HepG2 (cell line): ENCODE measurements around the gene NRN1L. TPM values are rescaled to one million over a fixed set of nuclear protein-coding genes. Genes with fewer than 3 reads are reported as not detected.

Source experiments
- AGO2 ChIP-seq: fragments of 200-400 bp; formaldehyde crosslinking; optimal IDR thresholded peaks from 2 replicates; pipeline ENCODE3; 2017; ENCODE audit warnings: mild to moderate bottlenecking, low read depth, low read length, moderate library complexity
- ELF4 ChIP-seq: sonication (generic); formaldehyde crosslinking; IDR thresholded peaks from 2 replicates; pipeline ENCODE4 v1.5.0; 2020; ENCODE audit warnings: missing genetic modification reagents, mild to moderate bottlenecking, moderate library complexity, borderline replicate concordance
- GATAD1 ChIP-seq: IDR thresholded peaks from 2 replicates; pipeline ENCODE4 v1.6.1; 2016; ENCODE audit warnings: missing genetic modification reagents, missing compliant biosample characterization
- MAFG ChIP-seq: sonication (generic); formaldehyde crosslinking; IDR thresholded peaks from 2 replicates; pipeline ENCODE4 v1.5.1; 2020; ENCODE audit warnings: mild to moderate bottlenecking, missing genetic modification reagents
- PHF21A ChIP-seq: sonication (generic); formaldehyde crosslinking; IDR thresholded peaks from 2 replicates; pipeline ENCODE4 v1.5.0; 2020; ENCODE audit warnings: mild to moderate bottlenecking, missing genetic modification reagents
- POLR2AphosphoS5 ChIP-seq: IDR thresholded peaks from 2 replicates; pipeline ENCODE4 v1.6.1; 2012; ENCODE audit warnings: low read depth, low read length
- RFXANK ChIP-seq: IDR thresholded peaks from 2 replicates; pipeline ENCODE4 v1.6.1; 2016
- ZNF34 ChIP-seq: sonication (generic); formaldehyde crosslinking; IDR thresholded peaks from 2 replicates; pipeline ENCODE4 v1.4.0; 2020; ENCODE audit warnings: mild to moderate bottlenecking, missing genetic modification reagents, borderline replicate concordance
- ZNF652 ChIP-seq: IDR thresholded peaks from 2 replicates; pipeline ENCODE4 v1.6.1; 2016; ENCODE audit warnings: low read depth, borderline replicate concordance
- ZNF746 ChIP-seq: sonication (generic); formaldehyde crosslinking; IDR thresholded peaks from 2 replicates; pipeline ENCODE4 v1.8.0; 2022; ENCODE audit warnings: mild to moderate bottlenecking, missing genetic modification reagents
- ZNF788 ChIP-seq: sonication (generic); formaldehyde crosslinking; IDR thresholded peaks from 2 replicates; pipeline ENCODE4 v1.5.0; 2020; ENCODE audit warnings: mild to moderate bottlenecking, missing genetic modification reagents, borderline replicate concordance
- polyA plus RNA-seq, 8 experiments: library from polyadenylated mRNA; depleted of rRNA in 3 of 8; stranded (reverse) in 7 of 8; unstranded in 1 of 8; fragments of >200 nt; fragmentation: Illumina TruSeq in 4 of 8; extraction: Trizol in 4 of 8; gene quantifications; 2 replicates each; pipeline versions ENCODE4 v1.2.1 to v1.2.3, GENCODE V29; 2011 to 2016; ENCODE audit warnings: low read depth in 4 of 8, missing spikeins in 1 of 8, mixed read lengths in 1 of 8; ENCODE audit not compliant: insufficient read depth in 1 of 8
- total RNA-seq, 5 experiments: library from RNA; depleted of rRNA; stranded (reverse); fragments of >200 nt; fragmentation: Illumina TruSeq; extraction: Trizol; gene quantifications; 2 replicates each; pipeline ENCODE4 v1.2.3, GENCODE V29; 2016; ENCODE audit warnings: low read depth in 1 of 5
- TF ChIP-seq, protein P1 (sequence below): sonication (generic); formaldehyde crosslinking; IDR thresholded peaks from 2 replicates; pipeline ENCODE4 v1.4.0; 2020; ENCODE audit warnings: missing genetic modification reagents, borderline replicate concordance
- TF ChIP-seq, protein P2 (sequence below): sonication (generic); formaldehyde crosslinking; IDR thresholded peaks from 2 replicates; pipeline ENCODE4 v1.9.0; 2021; ENCODE audit warnings: mild to moderate bottlenecking, missing genetic modification reagents
- TF ChIP-seq, protein P3 (sequence below): sonication (generic); formaldehyde crosslinking; IDR thresholded peaks from 2 replicates; pipeline ENCODE4 v1.4.0; 2020; ENCODE audit warnings: mild to moderate bottlenecking, missing genetic modification reagents
- TF ChIP-seq, protein P4 (sequence below): sonication (generic); formaldehyde crosslinking; conservative IDR thresholded peaks from 2 replicates; pipeline ENCODE4 v1.8.0; 2022; ENCODE audit warnings: low read depth, missing genetic modification reagents

The NRN1L gene
- total and polyA plus RNA-seq, 2 of the 13 experiments (the other 11 are each of a cell fraction or from before 2014, with no cell fraction given) = 0.53 to 1.2 TPM

DNA sequence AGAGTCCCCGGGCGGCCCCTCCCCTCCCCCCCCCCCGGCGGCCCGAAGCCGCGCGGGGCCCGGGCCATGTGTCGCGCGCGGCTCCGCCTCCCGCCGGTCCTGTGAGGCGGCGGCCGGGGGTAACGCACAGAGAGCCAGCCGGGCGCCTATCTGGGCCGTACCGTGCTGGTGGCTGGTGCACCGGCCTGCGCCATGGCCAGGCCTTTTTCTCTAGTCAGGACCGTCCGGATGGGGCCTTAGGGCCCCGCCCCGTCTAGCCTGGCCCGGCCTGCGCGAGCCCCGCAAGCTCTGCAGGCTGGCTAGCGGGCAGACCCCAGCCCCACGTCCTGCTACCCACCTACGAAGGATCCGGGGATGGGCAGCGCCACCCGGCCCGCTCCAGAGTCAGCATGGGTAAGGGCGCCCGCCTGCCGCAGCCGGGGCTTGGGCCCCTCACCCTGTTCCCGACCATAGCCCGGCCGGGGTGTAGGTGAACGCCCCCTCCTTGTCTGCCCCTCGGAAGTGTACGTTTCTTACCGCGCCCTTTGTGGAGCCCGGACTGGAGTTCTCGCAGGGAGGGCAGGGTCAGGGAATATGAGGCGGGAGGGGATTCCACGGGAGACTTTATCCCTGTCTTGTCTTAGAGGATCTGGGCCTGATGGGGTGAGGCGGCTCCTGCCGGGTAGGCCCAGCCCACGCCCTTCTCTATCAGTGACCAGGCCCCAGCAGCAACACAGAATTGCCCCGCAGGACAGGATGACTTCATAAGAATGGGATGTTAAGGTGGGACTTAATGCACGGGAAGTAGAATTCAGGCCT, 37.4 kb upstream of the NRN1L start, which contains the start of gene CENPT (continued):
- TF ChIP-seq ZNF34 (CRISPR knock-in tag) = no peak
- TF ChIP-seq ELF4 (CRISPR knock-in tag) = no peak
- TF ChIP-seq, protein P1, sequence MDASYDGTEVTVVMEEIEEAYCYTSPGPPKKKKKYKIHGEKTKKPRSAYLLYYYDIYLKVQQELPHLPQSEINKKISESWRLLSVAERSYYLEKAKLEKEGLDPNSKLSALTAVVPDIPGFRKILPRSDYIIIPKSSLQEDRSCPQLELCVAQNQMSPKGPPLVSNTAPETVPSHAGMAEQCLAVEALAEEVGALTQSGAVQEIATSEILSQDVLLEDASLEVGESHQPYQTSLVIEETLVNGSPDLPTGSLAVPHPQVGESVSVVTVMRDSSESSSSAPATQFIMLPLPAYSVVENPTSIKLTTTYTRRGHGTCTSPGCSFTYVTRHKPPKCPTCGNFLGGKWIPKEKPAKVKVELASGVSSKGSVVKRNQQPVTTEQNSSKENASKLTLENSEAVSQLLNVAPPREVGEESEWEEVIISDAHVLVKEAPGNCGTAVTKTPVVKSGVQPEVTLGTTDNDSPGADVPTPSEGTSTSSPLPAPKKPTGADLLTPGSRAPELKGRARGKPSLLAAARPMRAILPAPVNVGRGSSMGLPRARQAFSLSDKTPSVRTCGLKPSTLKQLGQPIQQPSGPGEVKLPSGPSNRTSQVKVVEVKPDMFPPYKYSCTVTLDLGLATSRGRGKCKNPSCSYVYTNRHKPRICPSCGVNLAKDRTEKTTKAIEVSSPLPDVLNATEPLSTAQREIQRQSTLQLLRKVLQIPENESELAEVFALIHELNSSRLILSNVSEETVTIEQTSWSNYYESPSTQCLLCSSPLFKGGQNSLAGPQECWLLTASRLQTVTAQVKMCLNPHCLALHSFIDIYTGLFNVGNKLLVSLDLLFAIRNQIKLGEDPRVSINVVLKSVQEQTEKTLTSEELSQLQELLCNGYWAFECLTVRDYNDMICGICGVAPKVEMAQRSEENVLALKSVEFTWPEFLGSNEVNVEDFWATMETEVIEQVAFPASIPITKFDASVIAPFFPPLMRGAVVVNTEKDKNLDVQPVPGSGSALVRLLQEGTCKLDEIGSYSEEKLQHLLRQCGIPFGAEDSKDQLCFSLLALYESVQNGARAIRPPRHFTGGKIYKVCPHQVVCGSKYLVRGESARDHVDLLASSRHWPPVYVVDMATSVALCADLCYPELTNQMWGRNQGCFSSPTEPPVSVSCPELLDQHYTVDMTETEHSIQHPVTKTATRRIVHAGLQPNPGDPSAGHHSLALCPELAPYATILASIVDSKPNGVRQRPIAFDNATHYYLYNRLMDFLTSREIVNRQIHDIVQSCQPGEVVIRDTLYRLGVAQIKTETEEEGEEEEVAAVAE (CRISPR knock-in tag) = no peak
- TF ChIP-seq GATAD1 (CRISPR knock-in tag) = peak; percentile 22; the same call in 1 of the 2 replicates
- no peak for TF ChIP-seq MAFG (CRISPR knock-in tag)
- TF ChIP-seq, protein P2, sequence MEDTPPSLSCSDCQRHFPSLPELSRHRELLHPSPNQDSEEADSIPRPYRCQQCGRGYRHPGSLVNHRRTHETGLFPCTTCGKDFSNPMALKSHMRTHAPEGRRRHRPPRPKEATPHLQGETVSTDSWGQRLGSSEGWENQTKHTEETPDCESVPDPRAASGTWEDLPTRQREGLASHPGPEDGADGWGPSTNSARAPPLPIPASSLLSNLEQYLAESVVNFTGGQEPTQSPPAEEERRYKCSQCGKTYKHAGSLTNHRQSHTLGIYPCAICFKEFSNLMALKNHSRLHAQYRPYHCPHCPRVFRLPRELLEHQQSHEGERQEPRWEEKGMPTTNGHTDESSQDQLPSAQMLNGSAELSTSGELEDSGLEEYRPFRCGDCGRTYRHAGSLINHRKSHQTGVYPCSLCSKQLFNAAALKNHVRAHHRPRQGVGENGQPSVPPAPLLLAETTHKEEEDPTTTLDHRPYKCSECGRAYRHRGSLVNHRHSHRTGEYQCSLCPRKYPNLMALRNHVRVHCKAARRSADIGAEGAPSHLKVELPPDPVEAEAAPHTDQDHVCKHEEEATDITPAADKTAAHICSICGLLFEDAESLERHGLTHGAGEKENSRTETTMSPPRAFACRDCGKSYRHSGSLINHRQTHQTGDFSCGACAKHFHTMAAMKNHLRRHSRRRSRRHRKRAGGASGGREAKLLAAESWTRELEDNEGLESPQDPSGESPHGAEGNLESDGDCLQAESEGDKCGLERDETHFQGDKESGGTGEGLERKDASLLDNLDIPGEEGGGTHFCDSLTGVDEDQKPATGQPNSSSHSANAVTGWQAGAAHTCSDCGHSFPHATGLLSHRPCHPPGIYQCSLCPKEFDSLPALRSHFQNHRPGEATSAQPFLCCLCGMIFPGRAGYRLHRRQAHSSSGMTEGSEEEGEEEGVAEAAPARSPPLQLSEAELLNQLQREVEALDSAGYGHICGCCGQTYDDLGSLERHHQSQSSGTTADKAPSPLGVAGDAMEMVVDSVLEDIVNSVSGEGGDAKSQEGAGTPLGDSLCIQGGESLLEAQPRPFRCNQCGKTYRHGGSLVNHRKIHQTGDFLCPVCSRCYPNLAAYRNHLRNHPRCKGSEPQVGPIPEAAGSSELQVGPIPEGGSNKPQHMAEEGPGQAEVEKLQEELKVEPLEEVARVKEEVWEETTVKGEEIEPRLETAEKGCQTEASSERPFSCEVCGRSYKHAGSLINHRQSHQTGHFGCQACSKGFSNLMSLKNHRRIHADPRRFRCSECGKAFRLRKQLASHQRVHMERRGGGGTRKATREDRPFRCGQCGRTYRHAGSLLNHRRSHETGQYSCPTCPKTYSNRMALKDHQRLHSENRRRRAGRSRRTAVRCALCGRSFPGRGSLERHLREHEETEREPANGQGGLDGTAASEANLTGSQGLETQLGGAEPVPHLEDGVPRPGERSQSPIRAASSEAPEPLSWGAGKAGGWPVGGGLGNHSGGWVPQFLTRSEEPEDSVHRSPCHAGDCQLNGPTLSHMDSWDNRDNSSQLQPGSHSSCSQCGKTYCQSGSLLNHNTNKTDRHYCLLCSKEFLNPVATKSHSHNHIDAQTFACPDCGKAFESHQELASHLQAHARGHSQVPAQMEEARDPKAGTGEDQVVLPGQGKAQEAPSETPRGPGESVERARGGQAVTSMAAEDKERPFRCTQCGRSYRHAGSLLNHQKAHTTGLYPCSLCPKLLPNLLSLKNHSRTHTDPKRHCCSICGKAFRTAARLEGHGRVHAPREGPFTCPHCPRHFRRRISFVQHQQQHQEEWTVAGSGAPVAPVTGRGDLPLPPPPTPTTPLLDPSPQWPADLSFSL (CRISPR knock-in tag) = peak; percentile 28; the same call in 1 of the 2 replicates
- TF ChIP-seq, protein P3, sequence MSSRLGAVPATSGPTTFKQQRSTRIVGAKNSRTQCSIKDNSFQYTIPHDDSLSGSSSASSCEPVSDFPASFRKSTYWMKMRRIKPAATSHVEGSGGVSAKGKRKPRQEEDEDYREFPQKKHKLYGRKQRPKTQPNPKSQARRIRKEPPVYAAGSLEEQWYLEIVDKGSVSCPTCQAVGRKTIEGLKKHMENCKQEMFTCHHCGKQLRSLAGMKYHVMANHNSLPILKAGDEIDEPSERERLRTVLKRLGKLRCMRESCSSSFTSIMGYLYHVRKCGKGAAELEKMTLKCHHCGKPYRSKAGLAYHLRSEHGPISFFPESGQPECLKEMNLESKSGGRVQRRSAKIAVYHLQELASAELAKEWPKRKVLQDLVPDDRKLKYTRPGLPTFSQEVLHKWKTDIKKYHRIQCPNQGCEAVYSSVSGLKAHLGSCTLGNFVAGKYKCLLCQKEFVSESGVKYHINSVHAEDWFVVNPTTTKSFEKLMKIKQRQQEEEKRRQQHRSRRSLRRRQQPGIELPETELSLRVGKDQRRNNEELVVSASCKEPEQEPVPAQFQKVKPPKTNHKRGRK = no peak
- TF ChIP-seq ZNF746 = no peak; the same call in 1 of the 2 replicates
- peak; percentile 78 for TF ChIP-seq AGO2
- TF ChIP-seq PHF21A (CRISPR knock-in tag) = no peak
- TF ChIP-seq, protein P4, sequence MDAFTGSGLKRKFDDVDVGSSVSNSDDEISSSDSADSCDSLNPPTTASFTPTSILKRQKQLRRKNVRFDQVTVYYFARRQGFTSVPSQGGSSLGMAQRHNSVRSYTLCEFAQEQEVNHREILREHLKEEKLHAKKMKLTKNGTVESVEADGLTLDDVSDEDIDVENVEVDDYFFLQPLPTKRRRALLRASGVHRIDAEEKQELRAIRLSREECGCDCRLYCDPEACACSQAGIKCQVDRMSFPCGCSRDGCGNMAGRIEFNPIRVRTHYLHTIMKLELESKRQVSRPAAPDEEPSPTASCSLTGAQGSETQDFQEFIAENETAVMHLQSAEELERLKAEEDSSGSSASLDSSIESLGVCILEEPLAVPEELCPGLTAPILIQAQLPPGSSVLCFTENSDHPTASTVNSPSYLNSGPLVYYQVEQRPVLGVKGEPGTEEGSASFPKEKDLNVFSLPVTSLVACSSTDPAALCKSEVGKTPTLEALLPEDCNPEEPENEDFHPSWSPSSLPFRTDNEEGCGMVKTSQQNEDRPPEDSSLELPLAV = no peak
- no peak for TF ChIP-seq RFXANK (CRISPR knock-in tag)
- TF ChIP-seq ZNF652 (CRISPR knock-in tag) = no peak
- no peak for TF ChIP-seq POLR2AphosphoS5
- no peak for TF ChIP-seq ZNF788
